NOMO-1 treated with dmso at 0.1 percent for 144 hours (cell line): ENCODE data around the gene MAN1C1.
"Not testable (repeated sequence)": the region's sequence is repeated elsewhere in the genome, so short reads cannot be mapped to it uniquely, and the experiment has no call there.

Experiments used
- DNase-seq: peaks from one replicate; lab custom pipeline; 2025; ENCODE audit not compliant: unreplicated experiment; lab: John Stamatoyannopoulos, UW

The MAN1C1 gene

DNA sequence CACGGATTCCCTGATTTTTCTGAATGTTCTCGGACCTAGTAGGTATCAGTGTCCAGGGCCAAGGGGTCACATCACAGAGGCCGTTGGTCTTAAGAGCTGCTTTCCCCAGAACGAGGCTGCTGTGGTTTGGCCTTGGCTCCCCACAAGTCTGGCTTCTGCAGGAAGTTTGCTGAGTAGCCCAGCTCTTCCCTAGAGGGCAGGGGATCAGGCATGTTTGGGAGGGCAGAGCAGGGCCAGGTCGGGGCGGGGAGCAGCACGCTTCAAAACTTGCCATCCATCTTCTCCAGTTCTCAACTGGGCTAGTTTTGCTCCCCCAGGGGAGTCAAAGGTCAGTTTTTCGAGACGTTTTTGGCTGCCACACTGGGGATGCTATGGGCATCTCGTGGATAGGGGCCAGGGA is 37.0 kb downstream of the MAN1C1 start:
- no peak for DNase-seq

DNA sequence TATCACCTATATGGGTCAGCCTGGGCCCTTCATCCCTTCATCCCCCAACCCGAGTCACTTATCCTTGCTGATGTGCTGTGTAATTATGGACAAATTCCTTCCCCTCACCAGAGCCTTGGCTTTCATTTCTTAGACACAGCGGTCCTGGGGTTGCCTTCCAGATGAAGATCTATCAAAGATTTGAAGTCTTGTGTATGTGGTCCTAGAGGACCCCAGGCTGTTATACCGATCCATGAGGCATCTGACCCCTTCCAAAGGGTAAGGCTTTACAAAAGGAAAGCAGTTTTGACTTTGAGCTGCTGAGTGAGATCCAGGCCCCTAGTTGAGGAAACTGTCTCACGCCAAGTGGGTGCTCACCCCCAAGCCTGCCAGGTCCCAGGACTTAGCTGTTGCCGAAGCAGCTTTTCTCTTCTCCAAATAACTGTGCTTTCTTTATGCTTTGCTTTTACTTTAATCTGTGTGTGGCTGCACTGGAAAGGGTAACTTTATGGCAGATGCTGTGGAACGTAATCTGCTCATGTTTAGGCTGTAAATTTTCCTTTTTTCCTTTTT is 37.6 kb downstream of the MAN1C1 start:
- DNase-seq = no peak

DNA sequence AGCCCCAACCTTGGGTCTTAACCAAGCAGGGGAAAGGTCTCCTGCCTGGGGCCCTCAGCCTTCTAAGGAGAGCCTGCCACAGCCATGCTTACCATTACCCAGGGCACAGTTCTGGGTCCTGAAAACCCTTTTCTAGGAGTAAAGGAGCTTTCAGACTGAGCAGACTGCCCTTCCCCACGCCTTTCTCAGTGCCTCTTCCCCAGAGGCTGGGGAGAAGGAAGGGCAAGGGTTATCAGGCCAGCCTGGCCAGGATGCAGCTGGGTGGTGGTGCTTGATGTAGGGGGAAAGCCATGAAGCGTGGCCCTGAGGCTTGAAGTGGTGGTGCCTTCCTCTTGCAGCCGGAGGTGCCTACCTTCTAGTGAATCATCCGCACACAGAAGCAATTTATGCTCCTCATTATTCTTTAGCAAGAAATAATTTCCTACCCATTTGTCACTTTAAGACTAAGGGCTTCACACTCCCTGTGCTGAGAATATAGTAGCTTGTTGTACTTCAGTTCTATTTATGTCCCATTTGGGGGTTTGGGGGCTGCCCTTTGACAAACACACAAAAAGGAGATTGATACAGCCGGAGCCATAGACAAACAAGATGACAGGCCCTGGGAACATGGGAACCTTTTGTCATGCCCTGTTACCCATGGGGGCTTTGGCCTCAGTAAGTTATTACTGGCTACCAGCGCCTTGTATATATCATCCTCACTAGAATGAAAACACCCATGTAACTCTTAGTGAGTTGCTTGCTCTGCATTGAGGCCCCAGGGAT is 40.7 kb downstream of the MAN1C1 start:
- no peak for DNase-seq

DNA sequence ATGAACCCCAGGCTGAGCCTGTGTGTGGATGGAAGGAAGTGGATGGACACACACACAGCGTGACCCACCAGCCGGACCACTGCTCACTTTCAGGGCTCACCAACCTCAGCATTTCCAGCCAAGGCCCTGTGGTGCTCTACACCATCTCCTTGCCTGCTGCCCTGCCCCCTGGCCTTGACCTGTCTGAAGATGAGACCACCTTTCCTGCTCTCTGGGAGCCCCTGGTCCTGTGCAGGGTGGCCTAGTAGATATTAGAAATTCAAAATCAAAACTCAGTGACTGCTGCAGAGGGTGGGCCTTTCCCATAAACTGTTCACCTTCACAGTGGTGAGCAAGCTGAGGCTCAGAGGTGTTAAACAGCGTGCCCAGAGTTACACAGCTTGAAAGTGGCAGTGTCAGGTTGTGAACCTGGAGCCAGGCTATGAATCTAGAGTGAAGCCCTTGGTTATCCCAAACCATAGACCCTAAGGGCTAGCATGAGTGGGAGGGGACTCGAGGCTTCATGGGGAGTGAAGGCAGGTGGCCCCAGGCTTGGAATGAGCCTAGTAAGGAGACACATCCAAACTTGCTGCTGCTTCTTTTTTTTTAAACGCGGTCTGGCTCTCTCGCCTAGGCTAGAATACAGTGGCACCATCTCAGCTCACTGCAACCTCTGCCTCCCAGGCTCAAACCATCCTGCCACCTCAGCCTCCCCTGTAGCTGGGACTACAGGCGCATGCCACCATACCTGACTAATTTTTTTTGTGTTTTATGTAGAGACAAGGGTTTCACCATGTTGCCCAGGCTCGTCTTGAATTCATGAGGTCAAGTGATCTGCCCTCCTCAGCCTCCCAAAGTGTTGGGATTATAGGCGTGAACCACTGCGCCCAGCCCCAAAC is 41.5 kb downstream of the MAN1C1 start:
- DNase-seq = no peak

DNA sequence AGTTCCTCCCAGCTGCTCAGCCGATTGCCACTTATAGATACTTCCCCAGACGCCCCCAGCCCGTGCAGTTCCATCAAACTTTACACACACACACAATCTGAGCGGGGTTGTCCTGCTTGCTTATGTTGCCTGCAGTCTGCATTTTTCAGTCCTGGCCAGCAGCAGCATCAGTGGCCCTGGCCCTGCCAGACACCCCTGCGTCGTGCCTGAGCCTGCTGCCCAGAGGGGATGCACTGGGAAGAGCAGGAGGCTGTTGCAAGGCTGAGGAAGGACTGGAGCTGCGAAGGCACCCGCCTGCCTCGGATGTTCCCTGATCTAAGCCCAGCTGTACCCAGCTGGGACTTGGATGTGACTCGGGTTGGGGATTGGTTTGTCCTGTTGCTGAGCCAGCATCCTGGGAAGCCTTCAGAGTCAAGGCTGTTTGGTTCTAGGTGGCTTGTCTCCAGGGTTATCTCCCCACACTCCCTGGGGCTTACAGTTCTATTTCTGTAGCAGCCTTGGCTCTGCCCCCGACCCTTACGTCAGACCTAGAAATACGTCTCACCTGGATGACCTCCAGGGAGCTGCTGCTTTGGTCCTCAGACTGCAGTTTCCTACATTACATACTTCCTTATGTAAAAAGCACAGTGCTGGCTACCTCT is 42.3 kb downstream of the MAN1C1 start:
- DNase-seq = no peak

DNA sequence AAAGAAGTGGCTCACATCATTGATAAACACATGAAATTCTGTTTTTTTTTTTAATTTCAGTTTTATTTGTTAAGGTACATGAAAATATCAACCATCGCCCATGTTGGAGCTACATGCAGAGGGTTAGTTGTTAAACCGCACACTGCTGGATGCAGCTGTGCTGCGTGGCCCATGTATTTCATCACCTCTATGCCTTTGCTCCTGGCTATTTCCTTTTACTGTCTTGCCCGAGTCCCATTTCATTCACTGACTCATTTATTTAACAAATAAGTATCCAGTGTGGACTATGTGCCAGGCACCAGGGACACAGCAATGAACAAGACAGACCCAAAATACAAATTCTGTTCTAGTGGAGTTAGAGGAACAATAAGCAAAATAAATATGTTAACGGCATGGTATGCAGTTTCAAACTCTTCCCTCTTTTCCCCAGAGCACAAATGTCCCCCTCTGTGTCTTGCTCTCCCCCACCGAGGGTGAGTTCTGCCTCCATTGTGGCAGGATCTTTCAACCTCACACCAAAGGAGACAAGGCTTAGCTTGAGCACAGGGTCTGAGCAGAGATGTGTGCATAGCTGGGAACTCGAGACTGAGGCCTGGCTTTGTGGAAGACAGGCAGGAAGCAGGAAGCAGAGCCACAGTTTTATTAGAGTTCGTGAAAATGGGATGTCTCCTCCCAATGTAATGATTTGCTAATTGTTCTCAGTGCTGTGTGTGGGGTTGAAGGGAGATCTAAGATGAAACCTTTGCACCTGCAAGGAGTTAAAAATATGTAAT is 44.6 kb downstream of the MAN1C1 start:
- no peak for DNase-seq

DNA sequence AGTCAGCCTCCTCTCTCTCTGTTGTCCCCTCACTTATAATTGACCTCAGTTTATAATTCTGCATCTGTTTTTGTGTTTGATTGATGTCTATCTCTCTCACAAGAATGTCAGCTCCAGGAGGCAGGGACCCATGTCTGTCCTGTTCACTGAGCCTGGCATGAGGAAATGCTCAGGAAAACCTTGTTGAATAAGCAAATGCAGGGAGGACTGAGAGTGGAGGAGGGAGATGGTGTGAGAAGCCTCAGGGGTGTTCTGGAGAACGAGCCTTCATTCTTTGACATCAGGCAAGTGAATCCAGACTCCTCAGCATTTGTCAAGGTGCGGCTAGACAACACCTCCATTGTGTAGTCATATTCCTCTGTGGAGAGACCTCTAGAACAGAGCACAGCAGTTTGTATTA is 45.5 kb downstream of the MAN1C1 start:
- DNase-seq = no peak

DNA sequence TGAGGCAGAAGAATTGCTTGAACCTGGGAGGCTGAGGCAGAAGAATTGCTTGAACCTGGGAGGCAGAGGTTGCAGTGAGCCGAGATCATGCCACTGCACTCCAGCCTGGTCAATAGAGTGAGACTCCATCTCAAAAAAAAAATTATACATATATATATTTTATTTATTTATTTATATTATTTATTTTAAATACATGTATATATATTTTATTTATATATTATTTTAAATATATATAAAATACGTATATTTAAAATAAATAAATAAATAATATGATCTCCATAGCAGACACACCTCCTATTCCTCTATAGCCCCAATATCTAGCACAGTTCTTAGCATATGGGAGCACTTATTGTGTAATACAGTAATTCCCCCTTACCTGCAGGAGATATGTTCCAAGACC is 46.4 kb downstream of the MAN1C1 start:
- DNase-seq = not testable (repeated sequence)

DNA sequence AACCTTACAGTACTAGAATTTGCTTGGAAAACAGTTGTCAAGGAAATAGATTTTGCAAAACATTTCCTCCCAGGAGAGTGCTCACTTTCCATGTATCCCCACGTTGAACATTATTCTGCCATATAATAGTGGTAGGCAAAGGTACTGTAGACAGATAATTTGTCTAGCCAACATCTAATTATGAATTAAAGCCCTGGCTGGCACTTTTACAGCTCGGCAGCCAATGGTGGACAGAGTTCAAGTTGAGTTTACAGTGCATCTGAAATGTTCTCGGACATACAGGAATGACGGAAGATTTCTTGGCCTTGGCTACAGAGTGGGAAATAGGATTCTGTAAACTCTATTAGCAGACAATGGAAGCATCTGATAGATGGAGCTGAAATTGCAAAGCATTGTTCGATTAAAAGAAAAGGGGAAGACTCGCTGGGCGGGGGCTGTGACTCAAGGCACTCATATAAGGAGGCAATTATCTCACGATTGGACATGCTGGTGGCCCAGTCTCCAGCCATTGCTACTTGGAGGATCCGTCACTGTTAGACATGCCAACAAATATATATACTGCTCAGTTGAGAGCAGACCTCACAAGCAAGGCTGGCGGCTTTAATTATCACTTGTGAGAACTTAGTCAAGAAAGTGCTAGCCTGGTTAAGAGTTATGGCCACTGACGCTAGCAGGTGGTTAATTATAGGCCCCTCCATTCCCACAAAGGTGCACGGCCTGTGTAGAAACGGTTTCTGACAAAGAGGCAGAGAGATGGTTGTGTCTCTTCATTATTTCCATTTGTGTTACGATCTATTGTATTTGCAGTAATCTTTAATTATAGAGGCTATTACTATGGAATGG is 48.0 kb downstream of the MAN1C1 start:
- no peak for DNase-seq

DNA sequence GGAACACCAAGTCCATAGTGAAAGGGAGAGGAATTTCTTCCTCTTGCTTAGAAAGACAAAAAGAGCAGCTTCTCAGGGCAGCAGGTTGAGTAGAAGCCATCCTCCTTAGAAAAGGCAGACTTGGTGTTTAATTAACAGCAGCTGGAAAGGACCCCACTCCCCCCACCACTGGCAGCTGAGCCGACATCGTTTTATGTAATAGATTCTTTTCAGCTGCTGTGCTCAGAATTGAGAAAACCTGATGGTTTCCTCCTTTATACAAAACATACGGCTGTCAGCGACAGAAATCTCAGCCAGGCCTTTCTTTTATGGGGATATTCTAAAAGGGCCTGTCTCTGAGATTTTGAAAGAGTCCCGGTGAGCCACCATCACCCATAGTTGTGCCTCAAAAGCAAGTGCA is 49.9 kb downstream of the MAN1C1 start:
- no peak for DNase-seq

DNA sequence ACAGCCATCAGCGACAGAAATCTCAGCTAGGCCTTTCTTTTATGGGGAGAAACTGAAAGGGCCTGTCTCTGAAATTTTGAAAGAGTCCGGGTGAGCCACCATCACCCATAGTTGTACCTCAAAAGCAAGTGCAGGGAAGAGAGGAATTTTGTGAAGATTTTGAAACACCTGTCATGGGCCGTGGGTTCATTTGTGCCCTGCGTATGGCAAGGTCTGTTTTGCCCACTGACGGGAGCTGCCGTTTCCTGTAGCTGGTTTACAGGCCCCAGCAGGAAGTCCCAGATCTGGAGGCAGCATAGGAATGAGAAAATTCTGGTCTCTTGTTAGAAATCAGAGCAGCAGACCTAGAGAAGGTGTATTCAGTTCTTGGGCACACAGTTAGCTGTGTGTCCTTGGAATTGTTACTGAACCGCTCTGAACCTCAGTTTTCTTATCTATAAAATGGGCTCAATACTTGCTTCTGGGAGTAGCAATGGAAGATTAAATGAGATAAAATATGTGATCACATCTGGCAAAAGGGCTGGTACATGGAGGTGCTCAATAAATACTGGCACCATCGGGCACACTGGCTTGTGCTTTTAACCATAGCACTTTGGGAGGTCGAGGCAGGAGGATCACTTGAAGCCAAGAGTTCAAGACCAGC is 52.5 kb downstream of the MAN1C1 start:
- no peak for DNase-seq

DNA sequence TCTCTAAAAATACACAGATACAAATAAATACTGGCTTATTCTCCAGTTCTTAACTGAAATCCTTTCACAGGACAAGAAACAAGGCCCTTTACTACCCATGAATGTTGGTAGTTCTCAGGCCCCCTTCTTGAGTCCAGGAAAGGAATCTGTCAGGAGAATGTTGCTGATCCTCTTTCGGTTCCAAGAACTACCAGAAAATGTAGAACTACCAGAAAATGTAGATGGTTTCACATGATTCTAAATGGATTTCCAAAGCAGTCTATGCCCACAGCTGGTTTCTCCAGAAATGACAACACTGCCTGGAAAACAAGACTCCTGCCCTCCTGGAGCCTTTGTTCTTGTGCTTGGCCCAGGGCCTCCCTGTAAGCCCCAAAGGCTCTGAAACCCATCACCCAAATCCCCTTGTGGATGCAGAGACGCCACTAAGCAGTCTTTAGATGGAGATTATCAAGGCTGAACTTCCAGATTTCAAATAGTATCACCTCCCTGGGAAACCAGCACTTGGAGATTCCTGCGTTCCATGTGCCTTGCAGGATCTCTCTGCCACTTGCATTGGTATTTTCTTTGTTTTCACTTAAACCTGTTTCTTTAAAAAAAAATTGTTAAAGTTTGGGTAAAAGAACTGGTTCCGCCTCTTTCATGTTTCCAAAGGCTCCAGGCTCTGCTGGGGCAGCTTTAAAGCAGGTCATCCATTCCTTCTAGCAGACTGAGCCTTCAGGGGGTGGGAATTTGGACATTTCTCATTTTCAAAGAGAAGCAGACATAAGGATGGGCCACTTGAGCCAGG is 53.4 kb downstream of the MAN1C1 start:
- no peak for DNase-seq

DNA sequence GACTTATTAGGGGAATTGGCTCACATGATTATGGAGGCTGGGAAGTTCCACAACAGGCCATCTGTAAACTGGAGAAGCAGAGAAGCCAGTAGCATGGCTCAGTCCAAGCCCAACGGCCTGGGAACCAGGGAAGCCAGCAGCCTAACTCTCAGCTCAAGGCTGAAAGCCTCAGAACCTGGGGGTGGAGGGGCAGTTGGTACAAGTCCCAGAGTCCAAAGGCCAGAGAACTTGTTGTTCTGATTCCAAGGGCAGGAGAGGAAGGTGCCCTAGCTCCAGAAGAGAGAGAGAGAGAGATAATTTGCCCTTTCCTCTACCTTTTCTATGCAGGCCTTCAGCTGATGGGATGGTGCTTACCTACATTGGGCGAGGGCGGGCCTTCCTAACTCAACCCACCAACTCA is 55.3 kb downstream of the MAN1C1 start:
- no peak for DNase-seq

DNA sequence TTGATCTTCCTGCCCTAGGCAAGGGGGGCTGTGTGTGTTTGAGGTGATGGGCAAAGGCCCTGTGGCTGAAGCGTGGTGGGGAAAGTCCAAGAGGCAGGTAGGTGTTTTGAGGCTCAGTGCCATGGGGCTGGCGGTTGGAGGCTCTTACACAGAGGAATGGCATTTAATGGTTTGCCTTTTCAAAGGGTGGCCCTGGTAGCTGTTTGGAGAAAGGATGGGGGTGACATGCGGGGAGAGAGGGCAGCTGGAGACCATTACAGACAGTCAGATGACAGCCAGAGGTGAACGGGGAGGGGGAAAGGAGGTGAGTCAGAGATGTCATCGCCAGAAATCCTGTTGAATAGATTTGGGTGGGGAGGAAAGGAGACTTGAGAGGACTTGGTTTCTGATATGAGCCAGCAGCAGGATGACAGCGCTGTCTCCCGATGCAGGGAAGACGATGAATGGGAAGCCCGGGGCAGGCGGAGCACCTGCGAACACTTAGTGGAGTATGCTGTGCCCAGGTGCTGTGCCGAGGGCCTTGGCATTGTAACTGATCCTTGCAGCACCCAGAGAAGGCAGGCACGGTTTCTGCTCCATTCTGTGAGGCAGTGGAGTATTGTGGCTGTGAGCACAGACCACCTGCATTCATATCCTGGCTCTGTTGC is 56.3 kb downstream of the MAN1C1 start:
- DNase-seq = no peak

DNA sequence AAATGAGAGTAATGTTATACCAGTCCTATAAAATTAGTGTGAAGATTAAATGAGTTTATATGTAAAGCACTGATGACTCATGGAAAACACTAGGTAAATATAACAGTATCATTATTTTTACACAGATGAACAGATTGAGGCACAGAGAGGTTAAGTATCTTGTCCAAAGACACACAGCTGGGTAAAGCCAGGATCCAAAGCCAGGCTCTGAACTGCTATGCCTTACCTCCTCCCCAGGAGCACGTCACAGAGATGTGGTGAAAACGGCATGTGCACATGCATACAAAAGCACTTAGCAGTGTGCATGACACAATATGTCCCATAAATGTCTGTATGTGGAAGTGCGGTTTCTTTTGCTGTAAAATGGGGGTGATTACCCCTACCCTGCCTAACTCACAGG is 56.9 kb downstream of the MAN1C1 start:
- DNase-seq = no peak

DNA sequence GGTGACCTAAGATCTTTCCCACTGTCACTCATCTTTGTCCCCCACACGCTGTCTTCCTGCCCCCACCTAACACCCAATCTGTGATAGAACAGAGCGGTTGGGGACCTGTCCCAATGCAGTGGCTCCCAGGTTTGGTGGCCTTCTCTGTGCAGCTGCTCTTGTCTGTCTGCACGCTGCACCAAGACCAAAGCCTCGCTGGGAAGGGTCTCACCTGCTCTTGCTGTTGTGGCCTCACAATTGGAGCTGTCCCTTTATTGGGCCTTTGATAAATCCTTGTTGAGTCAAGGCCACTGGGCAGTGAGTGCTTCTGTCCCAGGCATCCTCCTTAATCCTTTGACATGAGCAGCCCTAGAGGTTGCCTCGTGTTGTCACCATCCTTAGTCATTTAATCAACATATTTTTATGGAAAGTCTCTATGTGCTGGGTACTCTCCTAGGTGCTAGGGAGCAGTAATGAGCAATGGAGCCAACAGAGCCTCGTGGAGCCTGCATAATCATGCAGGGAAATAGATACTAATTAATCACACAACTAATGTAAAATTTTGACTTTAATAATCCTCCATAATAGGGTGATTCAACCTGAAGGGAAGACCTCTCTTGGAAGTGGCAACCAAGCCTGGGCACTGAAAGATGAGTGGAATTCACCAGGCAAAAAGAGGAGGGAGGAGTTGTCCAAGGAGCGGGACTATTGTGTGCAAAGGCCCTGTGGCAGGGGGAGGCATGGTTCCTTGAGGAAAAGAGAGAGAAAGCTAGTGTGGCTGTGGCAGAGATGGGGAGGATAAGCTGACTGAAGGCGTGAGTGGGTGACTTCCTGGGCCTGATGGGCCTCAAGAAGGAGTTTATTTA is 57.6 kb downstream of the MAN1C1 start:
- DNase-seq = no peak

DNA sequence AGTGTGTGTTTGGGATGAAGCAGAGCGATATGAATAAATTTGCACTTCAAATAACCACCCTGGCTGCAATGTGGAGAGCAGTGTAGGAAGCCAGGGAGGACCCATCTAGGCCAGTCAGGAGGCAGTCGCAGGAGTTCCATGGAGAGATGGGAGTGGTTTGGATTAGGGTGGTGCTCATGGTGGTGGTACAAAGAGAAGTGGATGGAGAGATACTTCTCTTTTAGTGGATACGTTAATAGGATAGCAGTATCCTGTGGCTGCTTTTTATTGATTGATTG is 58.2 kb downstream of the MAN1C1 start:
- no peak for DNase-seq
